ENCODE data around the gene METTL21C. TPM values are rescaled to one million over a fixed set of nuclear protein-coding genes. Genes with fewer than 3 reads are reported as not detected.

The METTL21C gene
- total RNA-seq, 1 experiment from 2014 or later, result not detected

- H3K9me3 ChIP-seq (ENCODE audit: low read length), result no peaks in the 10 kb centered on the region
- no peaks in the 10 kb centered on the region for H3K4me1 ChIP-seq (ENCODE audit: insufficient read depth, low read length)
- H3K27me3 ChIP-seq (ENCODE audit: low read length), result no peaks in the 10 kb centered on the region
- H2AFZ ChIP-seq (ENCODE audit: low read length), result no peak overlapping the region
- no peak overlapping the region for H3K27ac ChIP-seq (ENCODE audit: low read length)
- CTCF ChIA-PET, result no interaction called here
- intact Hi-C loops (cut with micrococcal nuclease), result no loop called here
- no peak overlapping the region for H3K9ac ChIP-seq (ENCODE audit: low read length)
- DNase-seq (no peak), ATAC-seq (no peak)
- H3K79me2 ChIP-seq (ENCODE audit: low read length), result no peaks in the 10 kb centered on the region
- H3K4me2 ChIP-seq (ENCODE audit: low read length), result no peak overlapping the region
- TF ChIP-seq EZH2 (IDR thresholded peaks at IDR 0.05; ENCODE audit: low read length, unreplicated experiment), result no peak
- no peak for TF ChIP-seq CTCF (conservative IDR thresholded peaks at IDR 0.05; ENCODE audit: low read depth, low read length)
- TF ChIP-seq EZH2phosphoT487 (IDR thresholded peaks at IDR 0.05; ENCODE audit: borderline replicate concordance, low read length), result no peak
- no peaks in the 10 kb centered on the region for H3F3A ChIP-seq (ENCODE audit: low read length, unreplicated experiment)
- no peaks in the 10 kb centered on the region for H4K20me1 ChIP-seq (ENCODE audit: low read length)
- no TSS peak for BruUV-seq (replicated peaks)
- POLR2A ChIA-PET (ENCODE audit: unreplicated experiment), result no interaction called here
- H3K9me2 ChIP-seq (replicated peaks; ENCODE audit: low read length), result no peaks in the 10 kb centered on the region
- no peak overlapping the region for H3K4me3 ChIP-seq (ENCODE audit: low read length)
- peaks cover 20% of the 10 kb centered on the region for H3K36me3 ChIP-seq (ENCODE audit: low read depth, low read length)
Measured at GRCh38 chr13:102670130-102670529, 24.7 kb downstream of the METTL21C start.

- BruUV-seq (replicated peaks), result no TSS peak
- Histone ChIP-seq H3F3A (ENCODE audit: low read length, unreplicated experiment) (no peaks in the 10 kb centered on the region), H4K20me1 (ENCODE audit: low read length) (no peaks in the 10 kb centered on the region), H3K36me3 (ENCODE audit: low read depth, low read length) (peaks cover 22% of the 10 kb centered on the region), H3K79me2 (ENCODE audit: low read length) (no peaks in the 10 kb centered on the region), H3K9me2 (replicated peaks; ENCODE audit: low read length) (no peaks in the 10 kb centered on the region), H3K9ac (ENCODE audit: low read length) (no peak overlapping the region), H3K4me1 (ENCODE audit: insufficient read depth, low read length) (no peaks in the 10 kb centered on the region), H3K4me3 (ENCODE audit: low read length) (no peak overlapping the region), H3K27me3 (ENCODE audit: low read length) (no peaks in the 10 kb centered on the region), H3K27ac (ENCODE audit: low read length) (no peak overlapping the region), H3K9me3 (ENCODE audit: low read length) (no peaks in the 10 kb centered on the region), H2AFZ (ENCODE audit: low read length) (no peak overlapping the region), H3K4me2 (ENCODE audit: low read length) (no peak overlapping the region)
- DNase-seq (no peak), ATAC-seq (no peak)
- TF ChIP-seq EZH2 (IDR thresholded peaks at IDR 0.05; ENCODE audit: low read length, unreplicated experiment) (no peak), EZH2phosphoT487 (IDR thresholded peaks at IDR 0.05; ENCODE audit: borderline replicate concordance, low read length) (no peak), CTCF (conservative IDR thresholded peaks at IDR 0.05; ENCODE audit: low read depth, low read length) (no peak)
- ChIA-PET POLR2A (ENCODE audit: unreplicated experiment) (no interaction called here), CTCF (no interaction called here)
- intact Hi-C loops (cut with micrococcal nuclease), result no loop called here
Measured at GRCh38 chr13:102667911-102668310, 26.9 kb downstream of the METTL21C start.

- H3K4me2 ChIP-seq (ENCODE audit: low read length), result no peak overlapping the region
- no peaks in the 10 kb centered on the region for H3K9me2 ChIP-seq (replicated peaks; ENCODE audit: low read length)
- H3K79me2 ChIP-seq (ENCODE audit: low read length), result no peaks in the 10 kb centered on the region
- ATAC-seq (no peak), DNase-seq (no peak)
- no TSS peak for BruUV-seq (replicated peaks)
- ChIA-PET CTCF (no interaction called here), POLR2A (ENCODE audit: unreplicated experiment) (no interaction called here)
- intact Hi-C loops (cut with micrococcal nuclease), result no loop called here
- no peaks in the 10 kb centered on the region for H4K20me1 ChIP-seq (ENCODE audit: low read length)
- no peak overlapping the region for H3K27ac ChIP-seq (ENCODE audit: low read length)
- TF ChIP-seq EZH2phosphoT487 (IDR thresholded peaks at IDR 0.05; ENCODE audit: borderline replicate concordance, low read length), result no peak
- no peak for TF ChIP-seq EZH2 (IDR thresholded peaks at IDR 0.05; ENCODE audit: low read length, unreplicated experiment)
- TF ChIP-seq CTCF (conservative IDR thresholded peaks at IDR 0.05; ENCODE audit: low read depth, low read length), result no peak
- H3K36me3 ChIP-seq (ENCODE audit: low read depth, low read length), result peaks cover 22% of the 10 kb centered on the region
- H3K9ac ChIP-seq (ENCODE audit: low read length), result no peak overlapping the region
- H3K27me3 ChIP-seq (ENCODE audit: low read length), result no peaks in the 10 kb centered on the region
- no peaks in the 10 kb centered on the region for H3K4me1 ChIP-seq (ENCODE audit: insufficient read depth, low read length)
- H3K4me3 ChIP-seq (ENCODE audit: low read length), result no peak overlapping the region
- H2AFZ ChIP-seq (ENCODE audit: low read length), result no peak overlapping the region
- no peaks in the 10 kb centered on the region for H3F3A ChIP-seq (ENCODE audit: low read length, unreplicated experiment)
- no peaks in the 10 kb centered on the region for H3K9me3 ChIP-seq (ENCODE audit: low read length)
Measured at GRCh38 chr13:102667023-102667422, 27.8 kb downstream of the METTL21C start.

Measured in PC-3 (cell line).